GM12878 (cell line): ENCODE results near the gene YRDC. TPM values are rescaled to one million over a fixed set of nuclear protein-coding genes. Genes with fewer than 3 reads are reported as not detected.

Experiments used
- ATAC-seq: fragments of 200-7000 bp; cut with Tn5 transposase; 3 replicates; pipeline ENCODE4 v1.9.1; 2020; ENCODE audit warnings: mild to moderate bottlenecking, moderate library complexity
- BruUV-seq: library from RNA; stranded (reverse); fragments of 400-500 nt; replicated peaks from 2 replicates; lab custom pipeline; 2021; lab: Mats Ljungman, UMichigan
- CTCF ChIA-PET: fragments of 300-600 bp; sonication (Branson Sonifier 250); formaldehyde crosslinking; extraction: SDS; loops from one replicate; lab custom pipeline; 2021; ENCODE audit warnings: inconsistent platforms; lab: Yijun Ruan, JAX
- POLR2A ChIA-PET: fragments of 350-600 bp; formaldehyde crosslinking; extraction: SDS; loops from one replicate; lab custom pipeline; 2021; ENCODE audit warnings: inconsistent platforms; lab: Charles Lee
- RAD21 ChIA-PET: fragments of 300-600 bp; sonication (Branson Sonifier 250); formaldehyde crosslinking; loops from one replicate; lab custom pipeline; 2023; ENCODE audit warnings: antibody characterized with exemption; ENCODE audit not compliant: unreplicated experiment; lab: Charles Lee
- SMC1A ChIA-PET: fragments of 300-600 bp; sonication (Branson Sonifier 250); formaldehyde crosslinking; loops from one replicate; lab custom pipeline; 2023; ENCODE audit not compliant: unreplicated experiment, uncharacterized antibody; lab: Charles Lee
- DNase-seq: peaks from one replicate; pipeline ENCODE4 v3.0.0-alpha.2; 2011; ENCODE audit warnings: low read depth, low spot score
- FAIRE-seq: peaks from 3 replicates; lab custom pipeline; 2011; peaks lifted over from hg19 to GRCh38; lab: Jason Lieb, UNC
- H2AFZ ChIP-seq: 2 replicates; pipeline ENCODE4 v1.6.0; 2011; ENCODE audit warnings: low read depth, low read length, control low read depth; ENCODE audit not compliant: control insufficient read depth
- H3K27ac ChIP-seq: 2 replicates; pipeline ENCODE4 v1.5.1; 2011; ENCODE audit warnings: control low read depth; ENCODE audit not compliant: control insufficient read depth, insufficient read depth
- H3K27me3 ChIP-seq, 2 experiments: replicated peaks in 1 of 2; 2 replicates each; pipeline versions ENCODE4 v1.6.0 to v1.6.1; 2011; ENCODE audit warnings: low read length in 1 of 2; ENCODE audit not compliant: control insufficient read depth in 2 of 2, insufficient read depth in 2 of 2
- H3K36me3 ChIP-seq, 2 experiments: 2 replicates each; pipeline ENCODE4 v1.5.1; 2011; ENCODE audit warnings: low read length in 1 of 2; ENCODE audit not compliant: control insufficient read depth in 2 of 2, insufficient read depth in 2 of 2
- H3K4me1 ChIP-seq: 2 replicates; pipeline ENCODE4 v1.6.1; 2011; ENCODE audit warnings: mild to moderate bottlenecking, low read length, moderate library complexity, mixed read lengths; ENCODE audit not compliant: control insufficient read depth, insufficient read depth
- H3K4me2 ChIP-seq: 2 replicates; pipeline ENCODE4 v1.6.0; 2011; ENCODE audit warnings: control low read depth; ENCODE audit not compliant: control insufficient read depth, insufficient read depth
- H3K4me3 ChIP-seq: fragments of 200-600 bp; sonication (generic); 2 replicates; pipeline ENCODE4 v1.5.1; 2016
- H3K79me2 ChIP-seq: 2 replicates; pipeline ENCODE4 v1.6.0; 2011; ENCODE audit warnings: low read length; ENCODE audit not compliant: control insufficient read depth, insufficient read depth
- H3K9ac ChIP-seq: 2 replicates; pipeline ENCODE4 v1.8.0; 2011; ENCODE audit warnings: low read length, control low read depth, mixed read lengths; ENCODE audit not compliant: control insufficient read depth, insufficient read depth
- H3K9me3 ChIP-seq: replicated peaks from 3 replicates; pipeline ENCODE4 v1.5.1; 2011; ENCODE audit warnings: mild to moderate bottlenecking, low read length; ENCODE audit not compliant: control insufficient read depth, insufficient read depth
- H4K20me1 ChIP-seq: 2 replicates; pipeline ENCODE4 v1.6.0; 2011; ENCODE audit not compliant: control insufficient read depth, insufficient read depth
- CEBPZ ChIP-seq: fragments of 150-350 bp; IDR thresholded peaks from 2 replicates; pipeline ENCODE4 v1.6.1; 2016; ENCODE audit warnings: low read depth, low read length
- IKZF1 ChIP-seq: fragments of 450-650 bp; conservative IDR thresholded peaks from 2 replicates; pipeline ENCODE4 v1.6.1; 2017; ENCODE audit warnings: antibody characterized with exemption, mild to moderate bottlenecking
- IRF3 ChIP-seq: fragments of 450-650 bp; IDR thresholded peaks from 2 replicates; pipeline ENCODE4 v1.6.1; 2014; ENCODE audit warnings: mild to moderate bottlenecking
- JUNB ChIP-seq: IDR thresholded peaks from 2 replicates; pipeline ENCODE4 v1.6.1; 2016; ENCODE audit warnings: antibody characterized with exemption, mild to moderate bottlenecking
- KDM1A ChIP-seq: fragments of 200-600 bp; sonication (generic); IDR thresholded peaks from 2 replicates; pipeline ENCODE4 v1.6.1; 2016; ENCODE audit warnings: borderline replicate concordance
- MXI1 ChIP-seq: fragments of 150-350 bp; IDR thresholded peaks from 2 replicates; pipeline ENCODE4 v1.6.1; 2011; ENCODE audit warnings: low read depth, mild to moderate bottlenecking, inconsistent platforms, low read length, improper control_type of control experiment
- NRF1 ChIP-seq: conservative IDR thresholded peaks from 2 replicates; pipeline ENCODE4 v1.6.1; 2011; ENCODE audit warnings: mild to moderate bottlenecking, low read depth, low read length, improper control_type of control experiment
- POLR2A ChIP-seq: IDR thresholded peaks from 2 replicates; pipeline ENCODE4 v1.6.1; 2011; ENCODE audit warnings: low read depth, mild to moderate bottlenecking, low read length
- PRDM15 ChIP-seq: fragments of 450-650 bp; formaldehyde crosslinking; IDR thresholded peaks from 2 replicates; pipeline ENCODE4 v1.4.0; 2020; ENCODE audit warnings: mild to moderate bottlenecking, moderate library complexity
- SMC3 ChIP-seq: IDR thresholded peaks from 2 replicates; pipeline ENCODE4 v1.6.1; 2011; ENCODE audit warnings: low read length, improper control_type of control experiment, borderline replicate concordance
- TCF7 ChIP-seq: IDR thresholded peaks from 2 replicates; pipeline ENCODE4 v1.6.1; 2014; ENCODE audit warnings: antibody characterized with exemption, borderline replicate concordance
- WGBS: methylation state at CpG from one replicate; pipeline ENCODE4 v1.1.6; 2016; ENCODE audit warnings: low lambda C conversion rate; ENCODE audit not compliant: insufficient replicate concordance, insufficient coverage; ENCODE audit errors: missing lambda C conversion rate; 5-methylcytosine and 5-hydroxymethylcytosine counted together
- in situ Hi-C: fragments of 300-500 bp; cut with MboI; formaldehyde crosslinking; loops from 9 replicates; pipeline ENCODE4 v1.14.3; 2018; ENCODE audit warnings: mixed read lengths
- intact Hi-C: fragments of 100-400 bp; cut with micrococcal nuclease; formaldehyde crosslinking; loops from one replicate; pipeline ENCODE4 v1.14.2; 2022; ENCODE audit not compliant: unreplicated experiment
- polyA plus RNA-seq, 11 experiments: library from polyadenylated mRNA; depleted of rRNA in 4 of 11; unstranded in 6 of 11; stranded (reverse) in 5 of 11; fragments of >200 nt; fragmentation: Nextera tagmentation in 4 of 11; fragmentation: Illumina TruSeq in 1 of 11; extraction: Ambion mirVana in 4 of 11; extraction: Trizol in 1 of 11; gene quantifications; 1 replicate in 1 of 11; 2 replicates in 10 of 11; pipeline versions ENCODE4 v1.2.1 to v1.2.3, GENCODE V29; 2011 to 2016; ENCODE audit warnings: inconsistent platforms in 2 of 11, missing spikeins in 2 of 11, low read depth in 1 of 11
- total RNA-seq, 4 experiments: library from RNA; depleted of rRNA in 3 of 4; stranded (reverse); fragments of >200 nt in 3 of 4; fragmentation: Illumina TruSeq in 1 of 4; extraction: Trizol in 1 of 4; gene quantifications; 2 replicates each; pipeline versions ENCODE4 v1.2.1 to v1.2.3, GENCODE V29; 2013 to 2021

Gene YRDC
- total and polyA plus RNA-seq, 10 of the 15 experiments (the other 5 are each of a cell fraction or from before 2014, with no cell fraction given), result 2.9 to 36.2 (median 19.3) TPM

- WGBS, result 67% methylated on average over 3 of the region's 3 CpGs
These were observed 28.8 kb upstream of the YRDC start for GRCh38 chr1:37836788-37837187.

More at GRCh38 chr1:37836788-37837187, 28.8 kb upstream of the YRDC start:
- no TSS peak for BruUV-seq
- in situ Hi-C loops (no loop called here), intact Hi-C loops (no loop called here)
- ChIA-PET POLR2A (no interaction called here), SMC1A (interaction anchor here (0.6 to 1.0 kb wide), 2 partner anchors 23 to 251 kb away, joined by 3 read pairs; no protein-coding TSS in a partner anchor), CTCF (interaction anchor here (0.8 to 3.7 kb wide), 2 partner anchors 23 to 25 kb away, joined by 3 to 12 read pairs; partner anchors contain the start of gene MTF1)
- H3K9me3 ChIP-seq, result no peaks in the 10 kb centered on the region
- no peak overlapping the region for H3K4me2 ChIP-seq
- no peak overlapping the region for H2AFZ ChIP-seq
- no peak overlapping the region for H3K9ac ChIP-seq
- H4K20me1 ChIP-seq, result no peaks in the 10 kb centered on the region
- H3K4me1 ChIP-seq, result no peaks in the 10 kb centered on the region
- no peak overlapping the region for H3K4me3 ChIP-seq
- FAIRE-seq (no peak), DNase-seq (no peak)
- H3K27me3 ChIP-seq, result no peaks in the 10 kb centered on the region
- no peak overlapping the region for H3K27ac ChIP-seq
- H3K36me3 ChIP-seq, result peaks cover 21 to 27% of the 10 kb centered on the region in 2 experiments
- TF ChIP-seq PRDM15 (no peak), MXI1 (no peak), NRF1 (no peak), TCF7 (no peak), CEBPZ (no peak), IKZF1 (no peak), POLR2A (no peak), JUNB (no peak), KDM1A (no peak), SMC3 (no peak), IRF3 (no peak)
- TF ChIP-seq, all 136 proteins: peak for 0
- no peaks in the 10 kb centered on the region for H3K79me2 ChIP-seq
- RAD21 ChIA-PET, result no interaction called here
- no peak for ATAC-seq
